ENCODE measurements around the gene CDC27. TPM values are rescaled to one million over a fixed set of nuclear protein-coding genes. Genes with fewer than 3 reads are reported as not detected.
A peak's percentile ranks its signal among the peaks of the same experiment; 100 is the strongest.

Gene CDC27
- total RNA-seq, 4 donors from 2014 or later, result 48.2 to 51.1 (median 49.1) TPM

- TF ChIP-seq POLR2A (IDR thresholded peaks at IDR 0.05; ENCODE audit: low read depth), result no peak
- no peak for TF ChIP-seq POLR2AphosphoS5 (IDR thresholded peaks at IDR 0.05)
- TF ChIP-seq EP300 (IDR thresholded peaks at IDR 0.05), result no peak
- TF ChIP-seq, protein P1, sequence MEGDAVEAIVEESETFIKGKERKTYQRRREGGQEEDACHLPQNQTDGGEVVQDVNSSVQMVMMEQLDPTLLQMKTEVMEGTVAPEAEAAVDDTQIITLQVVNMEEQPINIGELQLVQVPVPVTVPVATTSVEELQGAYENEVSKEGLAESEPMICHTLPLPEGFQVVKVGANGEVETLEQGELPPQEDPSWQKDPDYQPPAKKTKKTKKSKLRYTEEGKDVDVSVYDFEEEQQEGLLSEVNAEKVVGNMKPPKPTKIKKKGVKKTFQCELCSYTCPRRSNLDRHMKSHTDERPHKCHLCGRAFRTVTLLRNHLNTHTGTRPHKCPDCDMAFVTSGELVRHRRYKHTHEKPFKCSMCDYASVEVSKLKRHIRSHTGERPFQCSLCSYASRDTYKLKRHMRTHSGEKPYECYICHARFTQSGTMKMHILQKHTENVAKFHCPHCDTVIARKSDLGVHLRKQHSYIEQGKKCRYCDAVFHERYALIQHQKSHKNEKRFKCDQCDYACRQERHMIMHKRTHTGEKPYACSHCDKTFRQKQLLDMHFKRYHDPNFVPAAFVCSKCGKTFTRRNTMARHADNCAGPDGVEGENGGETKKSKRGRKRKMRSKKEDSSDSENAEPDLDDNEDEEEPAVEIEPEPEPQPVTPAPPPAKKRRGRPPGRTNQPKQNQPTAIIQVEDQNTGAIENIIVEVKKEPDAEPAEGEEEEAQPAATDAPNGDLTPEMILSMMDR (IDR thresholded peaks at IDR 0.05), result no peak
- Histone ChIP-seq H3K9me3 (no peaks in the 10 kb centered on the region), H3K36me3 (no peaks in the 10 kb centered on the region), H3K27me3 (no peaks in the 10 kb centered on the region), H3K27ac (replicated peaks in 1 of 4) (peak overlapping the region; percentile 67 to 76 (median 70)), H3K4me1 (peaks cover 23 to 26% (median 25%) of the 10 kb centered on the region in 4 donors), H3K4me3 (no peak overlapping the region)
- WGBS, result 75% methylated on average over 6 of the region's 6 CpGs
- intact Hi-C loops (cut with DNase I), result no loop called here
- no peak for DNase-seq (ENCODE audit: extremely low spot score)
Measured at GRCh38 chr17:47203984-47204721, 15.1 kb upstream of the CDC27 start.

DNA sequence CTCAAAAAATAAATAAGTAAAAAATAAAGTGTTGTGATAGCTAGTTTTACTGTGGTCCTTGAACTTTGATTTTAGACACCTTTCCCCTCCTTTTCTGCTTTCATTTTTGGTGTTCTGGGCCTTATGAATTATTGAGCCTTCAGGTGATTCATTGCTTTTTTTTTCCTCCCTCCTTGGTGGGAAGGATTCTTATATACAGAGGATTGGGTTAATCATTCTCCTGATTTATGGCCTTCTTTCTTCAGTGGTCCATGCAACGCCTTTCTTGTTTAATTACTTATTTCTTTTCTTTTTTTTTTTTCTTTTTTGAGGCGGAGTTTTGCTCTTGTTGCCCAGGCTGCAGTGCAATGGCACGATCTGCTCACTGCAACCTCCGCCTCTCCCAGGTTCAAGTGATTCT, 12.1 kb upstream of the CDC27 start:
- peaks cover 23 to 26% (median 25%) of the 10 kb centered on the region in 4 donors for H3K4me1 ChIP-seq
- TF ChIP-seq, protein P1 (IDR thresholded peaks at IDR 0.05), result no peak
- TF ChIP-seq EP300 (IDR thresholded peaks at IDR 0.05) (no peak), POLR2AphosphoS5 (IDR thresholded peaks at IDR 0.05) (no peak), POLR2A (IDR thresholded peaks at IDR 0.05; ENCODE audit: low read depth) (no peak)
- H3K9me3 ChIP-seq, result no peaks in the 10 kb centered on the region
- no peaks in the 10 kb centered on the region for H3K27me3 ChIP-seq
- intact Hi-C loops (cut with DNase I), result no loop called here
- no peak overlapping the region for H3K27ac ChIP-seq (replicated peaks in 1 of 4)
- H3K36me3 ChIP-seq, result no peaks in the 10 kb centered on the region
- no peak for DNase-seq (ENCODE audit: extremely low spot score)
- H3K4me3 ChIP-seq, result no peak overlapping the region
- WGBS, result 94% methylated on average over 4 of the region's 4 CpGs

DNA sequence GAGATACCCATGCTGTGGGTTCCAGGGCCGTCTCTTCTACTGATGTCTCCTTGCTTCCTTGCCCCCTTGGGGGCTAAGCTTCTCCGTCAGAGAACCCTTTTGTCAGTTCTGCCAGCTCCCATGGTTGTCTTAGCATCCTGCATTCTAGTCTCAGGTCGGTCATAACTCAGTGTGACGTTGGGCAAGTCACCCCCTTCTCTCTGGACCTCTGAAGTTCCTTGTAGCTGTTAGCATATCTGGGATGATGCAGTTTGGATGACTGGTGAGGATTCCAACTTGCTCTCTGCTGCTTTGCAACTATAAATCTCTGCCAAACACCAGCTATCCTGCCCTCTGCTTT, 11.2 kb upstream of the CDC27 start:
- no peak for DNase-seq (ENCODE audit: extremely low spot score)
- TF ChIP-seq POLR2AphosphoS5 (IDR thresholded peaks at IDR 0.05), result no peak
- no peak for TF ChIP-seq POLR2A (IDR thresholded peaks at IDR 0.05; ENCODE audit: low read depth)
- TF ChIP-seq, protein P1 (IDR thresholded peaks at IDR 0.05), result no peak
- no peak for TF ChIP-seq EP300 (IDR thresholded peaks at IDR 0.05)
- Histone ChIP-seq H3K27ac (replicated peaks in 1 of 4) (peak overlapping the region in 1 of 4 donors; percentile 11), H3K4me1 (peaks cover 17% of the 10 kb centered on the region in 4 donors), H3K4me3 (no peak overlapping the region), H3K27me3 (no peaks in the 10 kb centered on the region), H3K36me3 (no peaks in the 10 kb centered on the region), H3K9me3 (no peaks in the 10 kb centered on the region)
- intact Hi-C loops (cut with DNase I), result no loop called here
- 71% methylated on average over 4 of the region's 4 CpGs for WGBS

DNA sequence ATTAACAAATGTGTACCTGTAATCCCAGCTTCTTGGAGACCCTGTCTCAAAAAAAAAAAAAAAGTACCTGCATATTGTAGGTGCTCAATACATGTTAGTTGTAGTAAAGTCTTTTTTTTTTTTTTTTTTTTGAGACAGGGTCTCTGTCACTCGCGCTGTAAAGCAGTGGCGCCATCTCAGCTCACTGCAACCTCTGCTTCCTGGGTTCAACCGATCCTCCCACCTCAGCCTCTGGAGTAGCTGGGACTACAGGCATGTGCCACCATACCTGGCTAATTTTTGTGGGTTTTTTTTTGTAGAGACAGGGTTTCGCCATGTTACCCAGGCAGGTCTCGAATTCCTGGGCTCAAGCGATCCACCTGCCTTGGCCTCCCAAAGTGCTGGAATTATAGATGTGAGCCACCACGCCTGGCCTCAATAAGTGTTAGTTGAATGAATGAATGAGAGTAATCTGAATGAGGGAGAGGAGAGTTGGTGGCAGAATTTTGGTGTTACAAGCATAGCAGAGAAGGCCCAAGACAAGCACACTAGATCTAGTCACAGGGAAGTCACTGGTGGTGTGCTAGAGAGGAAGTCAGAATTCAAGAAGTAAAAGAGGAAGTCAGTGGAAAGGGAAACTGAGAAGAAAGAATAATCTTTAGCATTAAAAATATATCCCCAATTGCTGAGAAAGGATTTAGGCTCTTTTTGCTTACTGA, 10.7 kb upstream of the CDC27 start:
- H3K36me3 ChIP-seq, result no peaks in the 10 kb centered on the region
- DNase-seq (ENCODE audit: extremely low spot score), result no peak
- 97% methylated on average over 8 of the region's 8 CpGs for WGBS
- TF ChIP-seq EP300 (IDR thresholded peaks at IDR 0.05) (no peak), POLR2A (IDR thresholded peaks at IDR 0.05; ENCODE audit: low read depth) (no peak), POLR2AphosphoS5 (IDR thresholded peaks at IDR 0.05) (no peak)
- TF ChIP-seq, protein P1 (IDR thresholded peaks at IDR 0.05), result no peak
- intact Hi-C loops (cut with DNase I), result no loop called here
- H3K9me3 ChIP-seq, result no peaks in the 10 kb centered on the region
- no peaks in the 10 kb centered on the region for H3K27me3 ChIP-seq
- H3K27ac ChIP-seq (replicated peaks in 1 of 4), result peak overlapping the region in 1 of 4 donors; percentile 11
- H3K4me3 ChIP-seq, result no peak overlapping the region
- H3K4me1 ChIP-seq, result peaks cover 11 to 12% (median 12%) of the 10 kb centered on the region in 4 donors
